ENCODE measurements around the gene DYNC1I1. TPM values are rescaled to one million over a fixed set of nuclear protein-coding genes. Genes with fewer than 3 reads are reported as not detected.

Gene DYNC1I1
- total RNA-seq, 2 experiments from 2014 or later, result not detected

DNA sequence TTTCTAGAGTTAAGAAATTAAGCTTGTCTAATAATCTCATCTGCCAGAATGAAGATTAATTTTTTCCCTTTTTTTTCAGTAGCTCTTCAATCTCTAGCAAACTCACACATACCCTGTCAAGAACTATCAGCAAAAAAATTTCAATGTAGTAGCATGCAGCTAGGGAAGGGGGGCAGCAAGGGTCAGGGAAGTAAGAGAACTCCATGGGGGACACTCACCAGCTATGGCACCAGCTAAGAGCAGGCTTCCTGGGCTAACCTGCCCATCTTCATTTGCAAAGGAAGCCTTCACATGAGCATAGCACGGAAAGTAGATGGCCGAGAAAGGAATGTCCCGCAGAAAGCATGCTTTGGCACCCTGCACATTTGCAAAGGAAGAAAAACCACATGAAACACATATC, 359.2 kb downstream of the DYNC1I1 start:
- Mint-ChIP-seq H3K27me3 (no peaks in the 10 kb centered on the region), H3K4me1 (no peaks in the 10 kb centered on the region), H3K36me3 (no peaks in the 10 kb centered on the region), H3K9me3 (ENCODE audit: low read depth) (no peaks in the 10 kb centered on the region), H3K4me3 (no peak overlapping the region), H3K27ac (no peak overlapping the region)
- CTCF ChIA-PET, result no interaction called here
- ATAC-seq, result no peak
- no peak for DNase-seq

DNA sequence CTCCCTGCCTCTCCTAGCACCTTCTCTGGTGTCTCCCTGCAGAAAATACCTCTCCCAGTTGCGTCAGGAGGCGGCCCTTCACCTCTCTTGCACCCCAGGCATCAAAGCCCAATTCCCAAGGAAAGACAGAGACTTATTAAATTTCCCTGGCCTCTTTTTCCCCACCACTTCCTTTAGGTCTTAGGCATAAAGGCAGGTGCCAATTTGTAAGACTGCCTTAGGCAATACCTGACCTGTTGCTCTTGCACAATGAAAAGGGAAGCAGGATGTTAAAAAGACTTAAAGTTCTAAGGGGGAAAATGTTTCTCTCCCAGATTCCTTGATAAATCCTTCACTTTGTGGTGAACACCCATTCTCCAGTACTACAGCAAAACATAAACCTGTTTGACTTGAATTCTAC, 362.9 kb downstream of the DYNC1I1 start:
- Mint-ChIP-seq H3K27me3 (no peaks in the 10 kb centered on the region), H3K4me3 (no peak overlapping the region), H3K4me1 (no peaks in the 10 kb centered on the region), H3K27ac (no peak overlapping the region), H3K9me3 (ENCODE audit: low read depth) (no peaks in the 10 kb centered on the region), H3K36me3 (no peaks in the 10 kb centered on the region)
- CTCF ChIA-PET, result no interaction called here
- DNase-seq, result no peak
- no peak for ATAC-seq

DNA sequence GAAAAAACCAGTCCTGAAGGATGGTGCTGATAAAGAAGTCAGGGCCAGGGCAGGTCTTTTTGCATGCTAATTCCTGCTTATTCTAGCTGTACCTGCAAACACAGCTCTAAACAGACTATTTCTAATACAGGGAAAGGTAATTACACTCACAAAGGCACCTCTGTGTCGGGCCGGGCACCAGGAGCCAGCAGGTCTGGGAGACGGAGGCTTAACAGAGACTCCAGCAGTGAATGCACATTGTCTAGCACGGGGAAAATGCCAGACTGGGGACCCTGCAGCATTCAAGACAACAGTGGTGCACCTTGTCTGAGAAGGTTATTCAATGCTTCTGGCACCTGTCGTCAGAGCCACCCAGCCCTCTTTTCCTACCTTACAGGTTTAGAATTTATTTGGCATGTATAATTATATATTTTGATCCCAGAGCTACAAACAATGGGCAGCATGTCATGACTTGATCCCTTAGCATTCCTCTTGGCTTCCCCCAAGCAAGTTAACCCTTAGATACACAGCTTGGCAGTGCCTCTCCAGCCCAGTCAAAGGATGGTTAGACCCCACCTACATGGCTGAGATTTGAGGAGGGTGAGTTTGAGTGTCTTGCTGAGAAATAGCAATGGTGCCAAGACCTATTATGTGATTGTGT, 364.4 kb downstream of the DYNC1I1 start:
- H3K4me1 Mint-ChIP-seq, result no peaks in the 10 kb centered on the region
- H3K27ac Mint-ChIP-seq, result no peak overlapping the region
- no peak overlapping the region for H3K4me3 Mint-ChIP-seq
- H3K27me3 Mint-ChIP-seq, result no peaks in the 10 kb centered on the region
- H3K36me3 Mint-ChIP-seq, result no peaks in the 10 kb centered on the region
- CTCF ChIA-PET, result no interaction called here
- ATAC-seq (no peak), DNase-seq (no peak)
- H3K9me3 Mint-ChIP-seq (ENCODE audit: low read depth), result no peaks in the 10 kb centered on the region

DNA sequence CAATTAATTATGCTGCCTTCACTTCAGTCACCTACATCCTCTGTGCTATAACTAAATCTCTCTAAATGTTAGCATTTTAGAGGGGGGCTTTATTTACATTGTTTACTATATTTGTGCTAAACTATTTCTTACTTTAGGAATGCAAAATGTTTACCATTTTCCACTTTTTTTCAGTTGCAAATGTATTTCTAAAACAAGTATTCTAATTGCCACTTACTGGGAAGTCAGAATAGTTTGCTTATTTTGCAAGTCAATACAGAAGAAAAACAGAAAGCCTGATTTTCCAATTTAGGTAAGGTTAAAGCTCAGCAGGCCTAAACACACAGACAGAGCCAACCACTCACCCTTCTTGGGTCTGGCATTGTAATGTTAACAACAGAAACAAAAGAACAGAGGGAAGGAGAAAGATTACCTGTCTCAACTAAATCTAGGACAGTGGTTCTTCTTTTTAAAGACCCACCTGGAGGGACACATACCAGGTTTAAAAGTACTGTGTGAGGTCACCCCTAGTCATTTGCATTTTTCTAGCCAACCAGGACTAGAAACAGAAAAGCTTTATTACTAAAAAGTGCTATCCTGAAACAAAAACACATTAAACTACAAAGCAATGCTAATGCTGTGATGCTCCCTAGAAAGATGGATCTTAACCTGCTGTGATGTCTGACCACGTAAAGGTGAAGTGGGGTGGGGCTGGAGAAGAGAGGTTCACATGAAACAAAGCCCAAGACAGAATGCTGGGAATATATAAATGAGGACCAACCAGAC, 371.3 kb downstream of the DYNC1I1 start:
- CTCF ChIA-PET, result no interaction called here
- H3K4me3 Mint-ChIP-seq, result no peak overlapping the region
- no peaks in the 10 kb centered on the region for H3K27me3 Mint-ChIP-seq
- DNase-seq (no peak), ATAC-seq (no peak)
- no peak overlapping the region for H3K27ac Mint-ChIP-seq
- peaks cover 5% of the 10 kb centered on the region for H3K36me3 Mint-ChIP-seq
- no peaks in the 10 kb centered on the region for H3K4me1 Mint-ChIP-seq
- H3K9me3 Mint-ChIP-seq (ENCODE audit: low read depth), result no peaks in the 10 kb centered on the region

DNA sequence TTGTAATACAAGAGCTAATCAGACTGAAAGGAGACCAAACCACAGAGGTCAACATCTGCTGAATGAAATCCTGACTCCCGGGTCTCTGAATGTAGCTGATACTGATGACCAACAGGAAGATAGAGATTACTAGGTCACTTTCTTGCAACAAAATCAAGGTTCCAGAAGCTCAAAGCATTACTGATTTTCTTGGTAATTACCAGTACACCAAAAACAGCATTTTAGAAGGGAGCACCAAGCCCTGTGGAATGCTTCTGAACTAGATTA, 371.8 kb downstream of the DYNC1I1 start:
- no peak for ATAC-seq
- CTCF ChIA-PET, result no interaction called here
- H3K9me3 Mint-ChIP-seq (ENCODE audit: low read depth), result no peaks in the 10 kb centered on the region
- H3K27me3 Mint-ChIP-seq, result no peaks in the 10 kb centered on the region
- no peak overlapping the region for H3K4me3 Mint-ChIP-seq
- H3K36me3 Mint-ChIP-seq, result peaks cover 5% of the 10 kb centered on the region
- H3K27ac Mint-ChIP-seq, result no peak overlapping the region
- DNase-seq, result no peak
- no peaks in the 10 kb centered on the region for H3K4me1 Mint-ChIP-seq

Other genes with a start within 250 kb of the DYNC1I1 start
- not detected for gene PDK4, start 176.0 kb upstream of the DYNC1I1 start, total RNA-seq